Liver (tissue), 9 donors: ENCODE measurements around the gene SRRM3. TPM values are rescaled to one million over a fixed set of nuclear protein-coding genes. Genes with fewer than 3 reads are reported as not detected.

ENCODE experiments used
- DNase-seq: peaks from one replicate; pipeline ENCODE4 v3.0.0-alpha.2; 2017; ENCODE audit warnings: low spot score
- H3K27ac ChIP-seq, 2 donors: one replicate each; pipeline ENCODE4 v1.7.0; 2013; ENCODE audit warnings: inconsistent platforms in 2 of 2, low read length in 2 of 2, control low read depth in 1 of 2, low read depth in 1 of 2, mild to moderate bottlenecking in 1 of 2
- H3K27me3 ChIP-seq, 4 donors: one replicate each; pipeline versions ENCODE4 v1.6.1 to v1.7.0; 2013; ENCODE audit warnings: low read length in 3 of 4, inconsistent platforms in 1 of 4, mild to moderate bottlenecking in 1 of 4, moderate library complexity in 1 of 4; ENCODE audit not compliant: control insufficient read depth in 4 of 4, insufficient read depth in 4 of 4
- H3K36me3 ChIP-seq, 4 donors: one replicate each; pipeline versions ENCODE4 v1.6.1 to v1.7.0; 2013; ENCODE audit warnings: low read length in 3 of 4, mild to moderate bottlenecking in 3 of 4, low read depth in 1 of 4, moderate library complexity in 1 of 4; ENCODE audit not compliant: control insufficient read depth in 4 of 4, insufficient read depth in 3 of 4
- H3K4me1 ChIP-seq, 4 donors: one replicate each; pipeline versions ENCODE4 v1.6.1 to v1.7.0; 2013; ENCODE audit warnings: low read length in 3 of 4, mild to moderate bottlenecking in 3 of 4, moderate library complexity in 1 of 4; ENCODE audit not compliant: control insufficient read depth in 4 of 4, insufficient read depth in 4 of 4
- H3K4me3 ChIP-seq, 3 donors: one replicate each; pipeline versions ENCODE4 v1.6.1 to v1.7.0; 2013; ENCODE audit warnings: low read length in 3 of 3, control low read depth in 1 of 3, low read depth in 1 of 3, mild to moderate bottlenecking in 1 of 3
- H3K9ac ChIP-seq, 2 donors: one replicate each; pipeline ENCODE4 v1.7.0; 2013; ENCODE audit warnings: low read length in 2 of 2, mild to moderate bottlenecking in 2 of 2, moderate library complexity in 2 of 2, control low read depth in 1 of 2, low read depth in 1 of 2
- H3K9me3 ChIP-seq, 4 donors: one replicate each; pipeline versions ENCODE4 v1.6.1 to v1.7.0; 2013; ENCODE audit warnings: low read length in 3 of 4; ENCODE audit not compliant: control insufficient read depth in 4 of 4
- ATF3 ChIP-seq: IDR thresholded peaks from 2 replicates; pipeline ENCODE4 v1.6.1; 2016; ENCODE audit warnings: antibody characterized with exemption
- CTCF ChIP-seq: fragments of 150-350 bp; IDR thresholded peaks from 2 replicates; pipeline ENCODE4 v1.5.1; 2017; ENCODE audit warnings: improper control_type of control experiment, low read depth, low read length; ENCODE audit not compliant: missing input control
- FOXA1 ChIP-seq: IDR thresholded peaks from 2 replicates; pipeline ENCODE4 v1.6.1; 2016; ENCODE audit warnings: antibody characterized with exemption
- FOXA2 ChIP-seq: IDR thresholded peaks from 2 replicates; pipeline ENCODE4 v1.6.1; 2016; ENCODE audit warnings: antibody characterized with exemption
- GABPA ChIP-seq, 2 donors: IDR thresholded peaks in 1 of 2; conservative IDR thresholded peaks in 1 of 2; 2 replicates each; pipeline ENCODE4 v1.6.1; 2016; ENCODE audit warnings: antibody characterized with exemption in 2 of 2, mild to moderate bottlenecking in 1 of 2, moderate library complexity in 1 of 2
- HNF4A ChIP-seq, 2 donors: conservative IDR thresholded peaks; 2 replicates each; pipeline ENCODE4 v1.6.1; 2016; ENCODE audit warnings: antibody characterized with exemption in 2 of 2, mild to moderate bottlenecking in 2 of 2
- NR2F2 ChIP-seq: IDR thresholded peaks from 2 replicates; pipeline ENCODE4 v1.6.1; 2016; ENCODE audit warnings: antibody characterized with exemption
- RAD21 ChIP-seq, 2 donors: IDR thresholded peaks; 2 replicates each; pipeline ENCODE4 v1.6.1; 2016; ENCODE audit warnings: antibody characterized with exemption in 2 of 2, mild to moderate bottlenecking in 2 of 2
- REST ChIP-seq: IDR thresholded peaks from 2 replicates; pipeline ENCODE4 v1.6.1; 2016; ENCODE audit warnings: antibody characterized with exemption, mild to moderate bottlenecking
- RXRA ChIP-seq, 2 donors: IDR thresholded peaks; 2 replicates each; pipeline ENCODE4 v1.6.1; 2017 to 2018; ENCODE audit warnings: antibody characterized with exemption in 2 of 2, mild to moderate bottlenecking in 1 of 2
- SP1 ChIP-seq: IDR thresholded peaks from 2 replicates; pipeline ENCODE4 v1.6.1; 2018; ENCODE audit warnings: antibody characterized with exemption, mild to moderate bottlenecking
- YY1 ChIP-seq: IDR thresholded peaks from 2 replicates; pipeline ENCODE4 v1.6.1; 2016; ENCODE audit warnings: antibody characterized with exemption, mild to moderate bottlenecking
- WGBS: extraction: QIAGEN DNeasy Blood & Tissue Kit; methylation state at CpG from one replicate; pipeline ENCODE4 v1.1.7; 2013; 5-methylcytosine and 5-hydroxymethylcytosine counted together
- polyA plus RNA-seq, 2 donors: library from polyadenylated mRNA; stranded (reverse) in 1 of 2; unstranded in 1 of 2; fragments of 200-250 nt in 1 of 2; fragments of >200 nt in 1 of 2; fragmentation: Nextera tagmentation in 1 of 2; extraction: Ambion mirVana in 1 of 2; gene quantifications; one replicate each; pipeline versions ENCODE4 v1.2.1 to v1.2.3, GENCODE V29; 2013 to 2015
- total RNA-seq, 2 donors: library from RNA; depleted of rRNA; stranded (reverse); fragments of >200 nt; gene quantifications; one replicate each; pipeline ENCODE4 v1.2.3, GENCODE V29; 2014
- donor health status: healthy.
- donor health status: healthy.
- donor health status: healthy.
- donor health status: healthy.
- donor health status: healthy.

Gene SRRM3
- total and polyA plus RNA-seq, 4 donors = 0.08 to 0.16 TPM; not detected in 2

- TF ChIP-seq HNF4A (conservative IDR thresholded peaks at IDR 0.05) (no peak), FOXA1 (no peak), CTCF (no peak)
- Histone ChIP-seq H3K9ac (no peak overlapping the region), H3K9me3 (no peaks in the 10 kb centered on the region), H3K36me3 (no peaks in the 10 kb centered on the region), H3K4me1 (peaks cover 0 to 15% (median 7%) of the 10 kb centered on the region in 4 donors), H3K4me3 (peak overlapping the region in 1 of 3 donors; percentile 48), H3K27ac (no peak overlapping the region), H3K27me3 (peaks cover 0 to 6% (median 3%) of the 10 kb centered on the region in 4 donors)
- WGBS = 3% methylated on average over 63 of the region's 63 CpGs
- no peak for DNase-seq
Measured at GRCh38 chr7:76281006-76281705, 79.5 kb downstream of the SRRM3 start.

- peak overlapping the region in 1 of 3 donors; percentile 51 for H3K4me3 ChIP-seq
- no peak overlapping the region for H3K27ac ChIP-seq
- TF ChIP-seq FOXA2 (no peak), GABPA (IDR thresholded peaks at IDR 0.05 in 1 of 2, conservative IDR thresholded peaks at IDR 0.05 in 1 of 2) (no peak), RXRA (IDR thresholded peaks at IDR 0.05) (no peak), ATF3 (no peak), REST (no peak), YY1 (no peak), NR2F2 (no peak), RAD21 (IDR thresholded peaks at IDR 0.05) (no peak), SP1 (no peak)
- no peak for DNase-seq
- WGBS = 4% methylated on average over 36 of the region's 36 CpGs
- H3K36me3 ChIP-seq = no peaks in the 10 kb centered on the region
- H3K9me3 ChIP-seq = no peaks in the 10 kb centered on the region
- H3K4me1 ChIP-seq = peaks cover 0 to 15% (median 7%) of the 10 kb centered on the region in 4 donors
- H3K9ac ChIP-seq = no peak overlapping the region
- peaks cover 0 to 6% (median 3%) of the 10 kb centered on the region in 4 donors for H3K27me3 ChIP-seq
Measured at GRCh38 chr7:76281706-76282343, 80.1 kb downstream of the SRRM3 start.
